Keratinocyte (primary cell): Measurements from ENCODE around the gene APOL1.

Source experiments
- CTCF ChIP-seq, 3 experiments: IDR thresholded peaks in 1 of 3; conservative IDR thresholded peaks in 1 of 3; optimal IDR thresholded peaks in 1 of 3; 2 replicates in 2 of 3; 3 replicates in 1 of 3; pipeline versions ENCODE3 to v1.5.1; 2011; ENCODE audit warnings: low read length in 3 of 3, mild to moderate bottlenecking in 3 of 3, moderate library complexity in 2 of 3, control low read depth in 1 of 3, inconsistent platforms in 1 of 3; ENCODE audit not compliant: insufficient read depth in 2 of 3; ENCODE audit errors: extremely low read depth in 1 of 3
- EZH2 ChIP-seq: IDR thresholded peaks from one replicate; pipeline ENCODE4 v1.6.1; 2012; ENCODE audit warnings: inconsistent platforms, mild to moderate bottlenecking, low read length, moderate library complexity

GRCh38 chr22:36259615-36260300 lies 6.8 kb downstream of the APOL1 start:
- TF ChIP-seq CTCF (optimal IDR thresholded peaks at IDR 0.05 in 1 of 3, IDR thresholded peaks at IDR 0.05 in 1 of 3, conservative IDR thresholded peaks at IDR 0.05 in 1 of 3; ENCODE audit: extremely low read depth in 1 of 3, insufficient read depth in 2 of 3, low read length in 3 of 3) (no peak), EZH2 (no peak)
